Endothelial cell of umbilical vein (primary cell): ENCODE results near the gene HECA. TPM values are rescaled to one million over a fixed set of nuclear protein-coding genes. Genes with fewer than 3 reads are reported as not detected.

Source experiments
- BruUV-seq: library from RNA; stranded (reverse); fragments of 400-500 nt; replicated peaks from 2 replicates; lab custom pipeline; 2021; lab: Mats Ljungman, UMichigan
- CTCF ChIA-PET: fragments of 300-600, 350-600 bp; sonication (Branson Sonifier 250); formaldehyde crosslinking; loops from one replicate; lab custom pipeline; 2021; ENCODE audit warnings: antibody characterized with exemption, inconsistent platforms; lab: Charles Lee
- POLR2A ChIA-PET: fragments of 300-600, 350-600 bp; sonication (Branson Sonifier 250); formaldehyde crosslinking; loops from one replicate; lab custom pipeline; 2021; ENCODE audit warnings: antibody characterized with exemption, inconsistent platforms; lab: Charles Lee
- DNase-seq: peaks from one replicate; pipeline ENCODE4 v3.0.0-alpha.2; 2011; ENCODE audit warnings: low read depth, low spot score
- FAIRE-seq: peaks from 2 replicates; lab custom pipeline; 2011; peaks lifted over from hg19 to GRCh38; lab: Jason Lieb, UNC
- H2AFZ ChIP-seq: 2 replicates; pipeline ENCODE4 v1.6.0; 2012; ENCODE audit warnings: low read depth, low read length, control low read depth, inconsistent platforms
- H3K27ac ChIP-seq: 2 replicates; pipeline ENCODE4 v1.5.1; 2011; ENCODE audit warnings: low read depth, mild to moderate bottlenecking, control low read depth, low read length, moderate library complexity; ENCODE audit not compliant: insufficient read depth
- H3K27me3 ChIP-seq, 2 experiments: 2 replicates each; pipeline versions ENCODE4 v1.6.0 to v1.6.1; 2011; ENCODE audit warnings: low read length in 2 of 2, mixed read lengths in 1 of 2; ENCODE audit not compliant: control insufficient read depth in 2 of 2, insufficient read depth in 2 of 2
- H3K36me3 ChIP-seq, 2 experiments: 2 replicates in 1 of 2; 3 replicates in 1 of 2; pipeline ENCODE4 v1.5.1; 2011; ENCODE audit warnings: low read length in 2 of 2, mild to moderate bottlenecking in 1 of 2, moderate library complexity in 1 of 2; ENCODE audit not compliant: control insufficient read depth in 2 of 2, insufficient read depth in 2 of 2; ENCODE audit errors: extremely low read depth in 1 of 2
- H3K4me1 ChIP-seq: 3 replicates; pipeline ENCODE4 v1.5.1; 2011; ENCODE audit warnings: mild to moderate bottlenecking, low read length; ENCODE audit not compliant: control insufficient read depth, insufficient read depth; ENCODE audit errors: extremely low read depth
- H3K4me2 ChIP-seq: 2 replicates; pipeline ENCODE4 v1.6.1; 2011; ENCODE audit warnings: low read length, control low read depth, mixed read lengths; ENCODE audit not compliant: insufficient read depth
- H3K4me3 ChIP-seq, 3 experiments: fragments of 200-600 bp in 1 of 3; sonication (generic), shearing (Covaris generic) in 1 of 3; replicated peaks in 1 of 3; 2 replicates each; pipeline ENCODE4 v1.5.1; 2011 to 2016; ENCODE audit warnings: control low read depth in 3 of 3, low read length in 3 of 3, mild to moderate bottlenecking in 2 of 3, inconsistent platforms in 1 of 3, low read depth in 1 of 3, moderate library complexity in 1 of 3; ENCODE audit not compliant: insufficient read depth in 1 of 3
- H3K79me2 ChIP-seq: 2 replicates; pipeline ENCODE4 v1.6.0; 2012; ENCODE audit warnings: low read length, inconsistent platforms; ENCODE audit not compliant: control insufficient read depth, insufficient read depth
- H3K9ac ChIP-seq: replicated peaks from 2 replicates; pipeline ENCODE3; 2011; ENCODE audit warnings: low read length, control low read depth; ENCODE audit not compliant: insufficient read depth; ENCODE audit errors: extremely low read depth
- H3K9me1 ChIP-seq: replicated peaks from 3 replicates; pipeline ENCODE4 v1.6.0; 2011; ENCODE audit warnings: mild to moderate bottlenecking, low read length; ENCODE audit not compliant: control insufficient read depth, insufficient read depth; ENCODE audit errors: extremely low read depth
- H3K9me3 ChIP-seq: replicated peaks from 2 replicates; pipeline ENCODE4 v1.5.1; 2012; ENCODE audit warnings: low read length, inconsistent platforms; ENCODE audit not compliant: control insufficient read depth, insufficient read depth
- H4K20me1 ChIP-seq: replicated peaks from 2 replicates; pipeline ENCODE3; 2011; ENCODE audit warnings: mild to moderate bottlenecking, low read length; ENCODE audit not compliant: control insufficient read depth, insufficient read depth; ENCODE audit errors: extremely low read depth
- CTCF ChIP-seq, 2 donors: IDR thresholded peaks; 1 replicate in 1 of 2; 2 replicates in 1 of 2; pipeline ENCODE4 v1.5.1; 2011; ENCODE audit warnings: low read length in 2 of 2, mild to moderate bottlenecking in 2 of 2, moderate library complexity in 2 of 2, control low read depth in 1 of 2, inconsistent platforms in 1 of 2, low read depth in 1 of 2; ENCODE audit not compliant: insufficient read depth in 1 of 2; ENCODE audit errors: extremely low read depth in 1 of 2
- EZH2 ChIP-seq: IDR thresholded peaks from 2 replicates; pipeline ENCODE4 v1.6.1; 2012; ENCODE audit warnings: borderline replicate concordance, low read depth, mild to moderate bottlenecking, moderate library complexity, low read length, inconsistent platforms; ENCODE audit not compliant: severe bottlenecking
- FOS ChIP-seq: IDR thresholded peaks from 2 replicates; pipeline ENCODE4 v1.6.1; 2011; ENCODE audit warnings: mild to moderate bottlenecking, low read length, moderate library complexity, borderline replicate concordance; ENCODE audit not compliant: insufficient read depth
- GATA2 ChIP-seq: IDR thresholded peaks from 2 replicates; pipeline ENCODE4 v1.7.0; 2011; ENCODE audit warnings: low read depth, mild to moderate bottlenecking, moderate library complexity, mixed read lengths, low read length; ENCODE audit not compliant: insufficient read length, insufficient read depth
- JUN ChIP-seq: IDR thresholded peaks from 2 replicates; pipeline ENCODE4 v1.6.1; 2011; ENCODE audit warnings: borderline replicate concordance, low read depth; ENCODE audit not compliant: insufficient read length, insufficient read depth
- MAX ChIP-seq: IDR thresholded peaks from 2 replicates; pipeline ENCODE4 v1.6.1; 2011; ENCODE audit not compliant: insufficient read depth, insufficient read length
- MYC ChIP-seq: IDR thresholded peaks from one replicate; pipeline ENCODE4 v1.6.1; 2011; ENCODE audit warnings: mild to moderate bottlenecking, low read depth, low read length
- POLR2A ChIP-seq: IDR thresholded peaks from 2 replicates; pipeline ENCODE4 v1.6.1; 2012; ENCODE audit warnings: low read depth, mild to moderate bottlenecking, control low read depth, low read length
- POLR2AphosphoS5 ChIP-seq: IDR thresholded peaks from 2 replicates; pipeline ENCODE4 v1.6.1; 2012; ENCODE audit warnings: low read depth, mild to moderate bottlenecking, control low read depth, low read length, moderate library complexity; ENCODE audit not compliant: insufficient read depth
- dilution Hi-C: fragments of 300-500 bp; cut with MboI; formaldehyde crosslinking; loops from one replicate; pipeline ENCODE4 v1.15.0; 2019; ENCODE audit warnings: low sequenced_read_pairs; ENCODE audit not compliant: extremely low pct_ligation_motif_present
- intact Hi-C: fragments of 100-400 bp; cut with micrococcal nuclease; formaldehyde crosslinking; loops from one replicate; pipeline ENCODE4 v1.10.0; 2022
- polyA plus RNA-seq, 4 experiments: library from polyadenylated mRNA; depleted of rRNA in 3 of 4; stranded (reverse) in 3 of 4; unstranded in 1 of 4; fragments of >200 nt; gene quantifications; 2 replicates each; pipeline versions ENCODE4 v1.2.1 to v1.2.3, GENCODE V29; 2011 to 2012; ENCODE audit warnings: missing spikeins in 1 of 4
- total RNA-seq: library from RNA; stranded (reverse); gene quantifications from 2 replicates; pipeline ENCODE4 v1.2.3, GENCODE V29; 2021

Gene HECA
- total and polyA plus RNA-seq, 2 donors (not counting 3 experiments of a cell fraction or from before 2014, with no cell fraction given): 5.8 to 16.7 TPM

GRCh38 chr6:139114746-139115145 lies 20.1 kb upstream of the HECA start:
- Histone ChIP-seq H4K20me1 (no peaks in the 10 kb centered on the region), H3K27me3 (peaks cover 11 to 17% of the 10 kb centered on the region in 2 experiments), H3K4me2 (no peak overlapping the region), H3K79me2 (no peaks in the 10 kb centered on the region), H3K9ac (no peak overlapping the region), H3K9me1 (no peaks in the 10 kb centered on the region), H3K27ac (no peak overlapping the region), H3K4me3 (no peak overlapping the region), H3K4me1 (no peaks in the 10 kb centered on the region), H3K36me3 (no peaks in the 10 kb centered on the region), H2AFZ (no peak overlapping the region), H3K9me3 (no peaks in the 10 kb centered on the region)
- intact Hi-C loops (no loop called here), dilution Hi-C loops (no loop called here)
- CTCF ChIA-PET: interaction anchor here (1.3 kb wide), 1 partner anchor 250 kb away, joined by 6 read pairs; no protein-coding TSS in a partner anchor
- BruUV-seq: no TSS peak
- no peak for FAIRE-seq
- POLR2A ChIA-PET: no interaction called here
- DNase-seq: no peak
- TF ChIP-seq POLR2A (no peak), MYC (no peak), CTCF (IDR thresholded peaks at IDR 0.05; ENCODE audit: extremely low read depth in 1 of 2, insufficient read depth in 1 of 2, low read depth in 1 of 2, low read length in 2 of 2) (no peak), EZH2 (no peak), FOS (no peak), JUN (no peak), POLR2AphosphoS5 (no peak), GATA2 (no peak), MAX (no peak)
